K562 (cell line): ENCODE data around the gene ITGA2B. TPM values are rescaled to one million over a fixed set of nuclear protein-coding genes. Genes with fewer than 3 reads are reported as not detected.

Experiments used
- C11orf30 ChIP-seq: fragments of 450-650 bp; IDR thresholded peaks from 2 replicates; pipeline ENCODE4 v1.6.1; 2016; ENCODE audit warnings: low read depth, mild to moderate bottlenecking
- ELK3 ChIP-seq: fragments of 450-650 bp; formaldehyde crosslinking; IDR thresholded peaks from 2 replicates; pipeline ENCODE4 v1.4.0; 2020; ENCODE audit warnings: mild to moderate bottlenecking
- FOXJ2 ChIP-seq: fragments of 200-800 bp; sonication (Bioruptor generic); IDR thresholded peaks from 2 replicates; pipeline ENCODE4 v1.6.1; 2016; ENCODE audit warnings: missing genetic modification characterization, missing compliant biosample characterization
- FOXJ3 ChIP-seq: sonication (generic); formaldehyde crosslinking; IDR thresholded peaks from 2 replicates; pipeline ENCODE4 v1.4.0; 2020; ENCODE audit warnings: mild to moderate bottlenecking, missing genetic modification reagents
- JUN ChIP-seq, 2 experiments: sonication (generic) in 1 of 2; formaldehyde crosslinking in 1 of 2; IDR thresholded peaks; 2 replicates each; pipeline versions ENCODE4 v1.6.1 to v1.8.0; 2012 to 2022; ENCODE audit warnings: borderline replicate concordance in 2 of 2, mild to moderate bottlenecking in 2 of 2, improper control_type of control experiment in 1 of 2, low read depth in 1 of 2, low read length in 1 of 2, missing genetic modification reagents in 1 of 2
- MCM5 ChIP-seq: fragments of 450-650 bp; IDR thresholded peaks from 2 replicates; pipeline ENCODE4 v1.6.1; 2016; ENCODE audit warnings: low read depth
- NR2F6 ChIP-seq: fragments of 450-650 bp; formaldehyde crosslinking; IDR thresholded peaks from 2 replicates; pipeline ENCODE4 v1.4.0; 2020; ENCODE audit warnings: mild to moderate bottlenecking
- PREB ChIP-seq: sonication (generic); formaldehyde crosslinking; IDR thresholded peaks from 2 replicates; pipeline ENCODE4 v1.8.1; 2023; ENCODE audit warnings: mild to moderate bottlenecking, missing genetic modification reagents
- RBM25 ChIP-seq: fragments of 200-400 bp; formaldehyde crosslinking; IDR thresholded peaks from 2 replicates; pipeline ENCODE4 v1.6.1; 2018; ENCODE audit warnings: low read length, low read depth, moderate library complexity; ENCODE audit not compliant: severe bottlenecking
- REST ChIP-seq, 2 experiments: fragments of 450-650 bp; formaldehyde crosslinking in 1 of 2; IDR thresholded peaks; 2 replicates each; pipeline versions ENCODE4 v1.4.0 to v1.6.1; 2014 to 2020; ENCODE audit warnings: mild to moderate bottlenecking in 2 of 2, borderline replicate concordance in 1 of 2, low read depth in 1 of 2
- RFX5 ChIP-seq: IDR thresholded peaks from 2 replicates; pipeline ENCODE4 v1.6.1; 2011; ENCODE audit warnings: low read depth, mild to moderate bottlenecking, improper control_type of control experiment, low read length
- SMAD1 ChIP-seq: fragments of 150-350 bp; IDR thresholded peaks from 2 replicates; pipeline ENCODE4 v1.6.1; 2014; ENCODE audit warnings: low read length, low read depth; ENCODE audit not compliant: partially characterized antibody
- SOX6 ChIP-seq: fragments of 450-650 bp; IDR thresholded peaks from 2 replicates; pipeline ENCODE4 v1.6.1; 2014; ENCODE audit warnings: mild to moderate bottlenecking
- SUPT5H ChIP-seq: fragments of 450-650 bp; IDR thresholded peaks from 2 replicates; pipeline ENCODE4 v1.6.1; 2016
- XRCC4 ChIP-seq: IDR thresholded peaks from one replicate; pipeline ENCODE4 v1.6.1; 2011; ENCODE audit not compliant: insufficient read depth, insufficient read length; ENCODE audit errors: extremely low read depth
- ZKSCAN3 ChIP-seq: fragments of 250-450 bp; sonication (Bioruptor Pico); IDR thresholded peaks from 2 replicates; pipeline ENCODE4 v1.4.0; 2020
- ZNF41 ChIP-seq: fragments of 250-450 bp; sonication (Bioruptor Pico); conservative IDR thresholded peaks from 2 replicates; pipeline ENCODE4 v1.4.0; 2020; ENCODE audit warnings: mild to moderate bottlenecking
- ZNF589 ChIP-seq: fragments of 200-800 bp; sonication (Bioruptor generic); IDR thresholded peaks from 2 replicates; pipeline ENCODE4 v1.6.1; 2016; ENCODE audit warnings: low read depth, missing genetic modification characterization, missing compliant biosample characterization
- ZNF778 ChIP-seq: fragments of 450-650 bp; formaldehyde crosslinking; IDR thresholded peaks from 2 replicates; pipeline ENCODE4 v1.4.0; 2020; ENCODE audit warnings: mild to moderate bottlenecking, moderate library complexity
- ZSCAN32 ChIP-seq: fragments of 450-650 bp; formaldehyde crosslinking; IDR thresholded peaks from 2 replicates; pipeline ENCODE4 v1.4.0; 2020; ENCODE audit warnings: mild to moderate bottlenecking, moderate library complexity
- polyA plus RNA-seq, 8 experiments: library from polyadenylated mRNA; depleted of rRNA in 4 of 8; stranded (reverse) in 5 of 8; unstranded in 3 of 8; fragments of >200 nt; fragmentation: Nextera tagmentation in 2 of 8; fragmentation: Illumina TruSeq in 1 of 8; extraction: Ambion mirVana in 2 of 8; extraction: Trizol in 1 of 8; gene quantifications; 2 replicates each; pipeline versions ENCODE4 v1.2.1 to v1.2.3, GENCODE V29; 2011 to 2014; ENCODE audit warnings: inconsistent platforms in 1 of 8, missing spikeins in 1 of 8
- total RNA-seq, 7 experiments: library from RNA; depleted of rRNA in 6 of 7; stranded (reverse); fragments of >200 nt in 6 of 7; fragmentation: Illumina TruSeq in 2 of 7; extraction: Trizol in 2 of 7; gene quantifications; 2 replicates each; pipeline versions ENCODE4 v1.2.1 to v1.2.3, GENCODE V29; 2011 to 2021; ENCODE audit warnings: low replicate concordance in 1 of 7

The ITGA2B gene
- total and polyA plus RNA-seq, 9 of the 15 experiments (the other 6 are each of a cell fraction or from before 2014, with no cell fraction given) = 1.1 to 26.4 (median 5.6) TPM

- no peak for TF ChIP-seq ELK3
- no peak for TF ChIP-seq FOXJ2
- TF ChIP-seq MCM5 = no peak
- TF ChIP-seq JUN (IDR thresholded peaks at IDR 0.05; ENCODE audit: borderline replicate concordance, low read depth, low read length) = 0 out of 2 replicates have a peak, but pooled peaks have one; percentile 31
- TF ChIP-seq JUN (CRISPR knock-in tag; IDR thresholded peaks at IDR 0.05; ENCODE audit: borderline replicate concordance) = no peak
- no peak for TF ChIP-seq RFX5
- TF ChIP-seq ZNF589 (CRISPR knock-in tag) = no peak
- TF ChIP-seq FOXJ3 (CRISPR knock-in tag) = no peak
- no peak for TF ChIP-seq PREB (CRISPR knock-in tag)
- peak; percentile 65; the same call in 1 of the 2 replicates for TF ChIP-seq REST (IDR thresholded peaks at IDR 0.05; ENCODE audit: borderline replicate concordance)
- TF ChIP-seq REST (CRISPR knock-in tag; IDR thresholded peaks at IDR 0.05; ENCODE audit: low read depth) = no peak
- TF ChIP-seq ZNF778 (CRISPR knock-in tag) = no peak
- no peak for TF ChIP-seq ZNF41 (CRISPR knock-in tag)
- TF ChIP-seq XRCC4 = no peak
- no peak for TF ChIP-seq SUPT5H
- no peak for TF ChIP-seq SMAD1
- TF ChIP-seq ZKSCAN3 (CRISPR knock-in tag) = no peak
- no peak for TF ChIP-seq ZSCAN32 (CRISPR knock-in tag)
- no peak for TF ChIP-seq RBM25
- peak; percentile 8; the same call in 1 of the 2 replicates for TF ChIP-seq SOX6
- TF ChIP-seq NR2F6 = no peak
- no peak for TF ChIP-seq C11orf30
These were observed 58.1 kb downstream of the ITGA2B start (continued) for GRCh38 chr17:44331249-44331760.
